RWPE1 (cell line): Measurements from ENCODE around the gene HNRNPH2.

Experiments
- CTCF ChIA-PET: fragments of 350-600 bp; sonication (Branson Sonifier 250); formaldehyde crosslinking; extraction: SDS; loops from one replicate; lab custom pipeline; 2021; lab: Yijun Ruan, JAX
- POLR2A ChIA-PET: fragments of 400-600 bp; formaldehyde crosslinking; extraction: SDS; loops from one replicate; lab custom pipeline; 2020; ENCODE audit warnings: antibody characterized with exemption; ENCODE audit not compliant: low non-redundant PET; lab: Yijun Ruan, JAX
- DNase-seq: peaks from one replicate; pipeline ENCODE4 v3.0.0; 2012; ENCODE audit warnings: low spot score
- H3K27ac ChIP-seq: fragments of 450-650 bp; 2 replicates; pipeline ENCODE4 v1.5.1; 2017
- CTCF ChIP-seq: fragments of 450-650 bp; conservative IDR thresholded peaks from 2 replicates; pipeline ENCODE4 v1.5.1; 2017; ENCODE audit warnings: low read depth, mild to moderate bottlenecking

The HNRNPH2 gene

GRCh38 chrX:101407748-101408531, at the start of gene HNRNPH2, which contains the start of gene GLA:
Gene HNRNPH2 (plus strand): TSS chrX:101408222. CDS start chrX:101411989, 3,767 bp downstream.
Gene GLA (minus strand): TSS chrX:101407925. CDS start chrX:101407903, 22 bp downstream.
- ChIA-PET CTCF (no interaction called here), POLR2A (no interaction called here)
- TF ChIP-seq CTCF: no peak
- DNase-seq: peak; percentile 93
- peak within 1 kb of the TSS; percentile 90 for H3K27ac ChIP-seq

GRCh38 chrX:101359966-101360365, 48.1 kb upstream of the HNRNPH2 start:
- ChIA-PET CTCF (no interaction called here), POLR2A (no interaction called here)
- no peak for TF ChIP-seq CTCF
- no peak for DNase-seq
- H3K27ac ChIP-seq: no peak overlapping the region

GRCh38 chrX:101360390-101360789, 47.6 kb upstream of the HNRNPH2 start:
- ChIA-PET POLR2A (no interaction called here), CTCF (no interaction called here)
- TF ChIP-seq CTCF: no peak
- no peak for DNase-seq
- H3K27ac ChIP-seq: no peak overlapping the region

DNA sequence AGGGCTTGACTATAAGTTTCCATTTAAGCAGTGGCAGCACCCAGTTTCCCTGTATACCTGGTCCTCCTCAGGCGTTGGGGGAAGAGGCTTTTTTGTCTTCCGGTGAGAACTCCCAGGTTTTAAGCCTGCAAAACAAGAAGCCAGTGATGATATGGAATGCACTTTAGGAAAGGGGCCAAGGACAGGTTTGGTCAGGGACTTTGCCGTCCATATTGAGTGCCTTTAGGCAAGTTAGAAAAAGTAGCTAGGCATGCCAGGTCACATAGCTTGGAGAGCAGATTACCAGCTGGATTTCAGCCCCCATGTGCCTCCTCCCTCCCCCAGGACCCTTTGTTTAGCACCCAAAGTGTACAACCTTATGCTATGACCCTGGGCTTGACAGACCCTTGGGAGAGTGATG, 45.9 kb upstream of the HNRNPH2 start:
- TF ChIP-seq CTCF: no peak
- ChIA-PET POLR2A (no interaction called here), CTCF (no interaction called here)
- DNase-seq: no peak
- H3K27ac ChIP-seq: no peak overlapping the region

DNA sequence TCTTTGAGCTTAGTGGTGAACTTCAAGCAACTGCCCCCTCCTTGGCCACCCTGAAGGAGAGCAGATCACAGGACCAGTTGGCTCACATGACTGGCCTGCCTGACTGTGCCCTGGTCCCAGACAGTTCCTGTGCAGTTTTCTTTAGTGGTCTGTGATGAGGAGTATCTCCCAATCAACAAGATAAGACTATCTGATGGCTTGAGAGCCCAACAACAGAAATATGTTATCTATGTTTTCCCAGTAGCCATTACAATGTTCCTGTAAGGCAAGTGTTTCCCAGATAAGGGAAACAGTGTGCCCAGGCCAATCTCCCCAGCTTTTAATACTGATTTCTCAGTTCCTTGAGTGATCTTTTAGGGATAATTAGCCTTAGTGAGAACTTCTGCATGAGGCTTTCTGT, 45.3 kb upstream of the HNRNPH2 start:
- ChIA-PET CTCF (no interaction called here), POLR2A (no interaction called here)
- TF ChIP-seq CTCF: no peak
- DNase-seq: no peak
- H3K27ac ChIP-seq: no peak overlapping the region

GRCh38 chrX:101365301-101365795, 42.7 kb upstream of the HNRNPH2 start:
- CTCF ChIA-PET: interaction anchor here (0.6 kb wide), 1 partner anchor 21 kb away, joined by 6 read pairs; the partner anchor contains the start of gene BTK

More at GRCh38 chrX:101365301-101365795, 42.7 kb upstream of the HNRNPH2 start:
- no peak for DNase-seq
- no peak overlapping the region for H3K27ac ChIP-seq
- no peak for TF ChIP-seq CTCF
- POLR2A ChIA-PET: no interaction called here
